Endodermal cell (in vitro differentiated cells): ENCODE results near the gene TMEM267. TPM values are rescaled to one million over a fixed set of nuclear protein-coding genes. Genes with fewer than 3 reads are reported as not detected.

Experiments used
- DNase-seq: peaks from one replicate; pipeline ENCODE4 v3.0.0-alpha.2; 2017
- H3K27ac ChIP-seq: 2 replicates; pipeline ENCODE4 v1.5.1; 2013; ENCODE audit warnings: mild to moderate bottlenecking, low read depth, low read length, moderate library complexity
- H3K27me3 ChIP-seq: 2 replicates; pipeline ENCODE4 v1.6.1; 2013; ENCODE audit warnings: mild to moderate bottlenecking, low read length, moderate library complexity; ENCODE audit not compliant: insufficient read depth, control insufficient read depth, poor library complexity, severe bottlenecking
- H3K36me3 ChIP-seq: 2 replicates; pipeline ENCODE4 v1.7.0; 2013; ENCODE audit warnings: mild to moderate bottlenecking, low read length, moderate library complexity; ENCODE audit not compliant: control insufficient read depth, insufficient read depth
- H3K4me1 ChIP-seq: one replicate; pipeline ENCODE4 v1.7.0; 2013; ENCODE audit warnings: low read length; ENCODE audit not compliant: control insufficient read depth, insufficient read depth
- H3K4me3 ChIP-seq: 2 replicates; pipeline ENCODE4 v1.5.1; 2013; ENCODE audit warnings: mild to moderate bottlenecking, low read length, moderate library complexity
- H3K9ac ChIP-seq: 2 replicates; pipeline ENCODE4 v1.6.1; 2013; ENCODE audit warnings: mild to moderate bottlenecking, low read length, moderate library complexity; ENCODE audit not compliant: poor library complexity, severe bottlenecking; ENCODE audit errors: extremely low read depth
- H3K9me3 ChIP-seq: 2 replicates; pipeline ENCODE4 v1.6.1; 2013; ENCODE audit warnings: mild to moderate bottlenecking, low read length, moderate library complexity; ENCODE audit not compliant: control insufficient read depth
- H3K27ac Mint-ChIP-seq: 2 replicates; pipeline ENCODE4 v1.8.0; 2020; ENCODE audit warnings: mixed read lengths
- H3K27me3 Mint-ChIP-seq: 2 replicates; pipeline ENCODE4 v1.8.0; 2021; ENCODE audit warnings: mild to moderate bottlenecking, mixed read lengths; ENCODE audit not compliant: insufficient read depth
- H3K36me3 Mint-ChIP-seq: 2 replicates; pipeline ENCODE4 v1.8.0; 2020; ENCODE audit warnings: low read depth, mixed read lengths
- H3K4me1 Mint-ChIP-seq: 2 replicates; pipeline ENCODE4 v1.8.0; 2020; ENCODE audit warnings: mixed read lengths
- H3K4me3 Mint-ChIP-seq: 2 replicates; pipeline ENCODE4 v1.8.0; 2020; ENCODE audit warnings: mild to moderate bottlenecking, moderate library complexity, mixed read lengths
- H3K9me3 Mint-ChIP-seq: 2 replicates; pipeline ENCODE4 v1.8.0; 2020; ENCODE audit warnings: mild to moderate bottlenecking, mixed read lengths
- CTCF ChIP-seq: fragments of 200-600 bp; sonication (generic); conservative IDR thresholded peaks from 2 replicates; pipeline ENCODE4 v1.5.0; 2021; ENCODE audit warnings: antibody characterized with exemption, mild to moderate bottlenecking
- WGBS, 2 experiments: methylation state at CpG; one replicate each; pipeline versions ENCODE4 v1.1.5 to v1.1.7; 2013; ENCODE audit warnings: missing lambda C conversion rate in 2 of 2, mixed read lengths in 1 of 2; ENCODE audit not compliant: insufficient coverage in 1 of 2, insufficient read length in 1 of 2; 5-methylcytosine and 5-hydroxymethylcytosine counted together
- long read RNA-seq, 4 experiments: library from polyadenylated mRNA in 2 of 4; library from RNA in 1 of 4; library from capped mRNA in 1 of 4; stranded (forward) in 3 of 4; unstranded in 1 of 4; transcript quantifications; one replicate each; pipeline ENCODE4 v2.0.0, GENCODE V29; 2020 to 2021; ENCODE audit warnings: inconsistent platforms in 1 of 4
- polyA plus RNA-seq, 2 experiments: library from polyadenylated mRNA; stranded (reverse); fragments of 50-300 nt; gene quantifications; one replicate each; pipeline ENCODE4 v1.2.3, GENCODE V29; 2013
- total RNA-seq, 2 donors: library from RNA; stranded (reverse); fragmentation: NEBNext Ultra II Directional in 1 of 2; extraction: Animal tissue kit (Norgen Biotek cat#: 25700) in 1 of 2; gene quantifications; 2 replicates in 1 of 2; 3 replicates in 1 of 2; pipeline ENCODE4 v1.2.1, GENCODE V29; 2021

TMEM267 gene
- total RNA-seq = 1 to 10 TPM; 8.3 to 8.9 TPM
- 10.7 TPM for polyA plus RNA-seq (2013, experiment 1 of 2)
- polyA plus RNA-seq (2013, experiment 2 of 2) = 10.1 TPM
- long read RNA-seq, experiment 1, partial matches to known transcripts = 3 of 9 reads
- long read RNA-seq, experiment 1, other reads (novel, unspliced or antisense) = 5 of 9 reads
- long read RNA-seq, experiment 2, transcript TMEM267-201 (3 exons, 2,338 nt) = major isoform, 12 of 22 reads
- long read RNA-seq, experiment 2, partial matches to known transcripts = 3 of 22 reads
- long read RNA-seq, experiment 2, other reads (novel, unspliced or antisense) = 7 of 22 reads
- long read RNA-seq, experiment 3, transcript TMEM267-201 (3 exons, 2,338 nt) = major isoform, 23 of 43 reads
- long read RNA-seq, experiment 3, partial matches to known transcripts = 3 of 43 reads
- long read RNA-seq, experiment 3, other reads (novel, unspliced or antisense) = 15 of 43 reads
- long read RNA-seq, experiment 4, transcript TMEM267-201 (3 exons, 2,338 nt) = major isoform, 22 of 34 reads
- long read RNA-seq, experiment 4, partial matches to known transcripts = 1 of 34 reads
- long read RNA-seq, experiment 4, other reads (novel, unspliced or antisense) = 10 of 34 reads

GRCh38 chr5:43483298-43484105, at the start of gene TMEM267:
TSS of gene TMEM267 (minus strand) at chr5:43483865. CDS start at chr5:43453969, 29,896 bp downstream.
- Mint-ChIP-seq H3K4me1 (peaks cover 9% of the 10 kb centered on the region), H3K27ac (peak within 1 kb of the TSS; percentile 99), H3K27me3 (no peaks in the 10 kb centered on the region), H3K4me3 (peak within 1 kb of the TSS; percentile 90), H3K9me3 (no peaks in the 10 kb centered on the region), H3K36me3 (peaks cover 4% of the 10 kb centered on the region)
- peaks cover 12% of the 10 kb centered on the region for H3K36me3 ChIP-seq
- no peaks in the 10 kb centered on the region for H3K4me1 ChIP-seq
- DNase-seq = peak; percentile 96
- peak within 1 kb of the TSS; percentile 87 for H3K27ac ChIP-seq
- no peak for TF ChIP-seq CTCF
- peak within 1 kb of the TSS; percentile 99 for H3K4me3 ChIP-seq
- WGBS, 2 experiments = 0 to 1% methylated on average over 30 to 62 of the region's 62 CpGs
- H3K9ac ChIP-seq = peak within 1 kb of the TSS; percentile 90
- H3K9me3 ChIP-seq = no peaks in the 10 kb centered on the region
- H3K27me3 ChIP-seq = no peaks in the 10 kb centered on the region

GRCh38 chr5:43530648-43531047, 47.0 kb upstream of the TMEM267 start:
- H3K4me3 Mint-ChIP-seq = no peak overlapping the region
- DNase-seq = no peak
- Histone ChIP-seq H3K9ac (no peak overlapping the region), H3K27me3 (no peaks in the 10 kb centered on the region), H3K36me3 (peaks cover 89% of the 10 kb centered on the region), H3K9me3 (no peaks in the 10 kb centered on the region), H3K4me1 (no peaks in the 10 kb centered on the region), H3K27ac (no peak overlapping the region), H3K4me3 (no peak overlapping the region)
- peaks cover 63% of the 10 kb centered on the region for H3K36me3 Mint-ChIP-seq
- no peak for TF ChIP-seq CTCF
- H3K4me1 Mint-ChIP-seq = no peaks in the 10 kb centered on the region
- no peaks in the 10 kb centered on the region for H3K27me3 Mint-ChIP-seq
- 93 to 100% methylated on average over 1 to 2 of the region's 2 CpGs for WGBS, 2 experiments
- H3K27ac Mint-ChIP-seq = no peak overlapping the region
- no peaks in the 10 kb centered on the region for H3K9me3 Mint-ChIP-seq

- Mint-ChIP-seq H3K27ac (peak overlapping the region; percentile 36), H3K4me1 (peaks cover 5% of the 10 kb centered on the region), H3K36me3 (peaks cover 47% of the 10 kb centered on the region), H3K4me3 (no peak overlapping the region), H3K9me3 (peaks cover 10% of the 10 kb centered on the region), H3K27me3 (no peaks in the 10 kb centered on the region)
- no peak for TF ChIP-seq CTCF
- H3K36me3 ChIP-seq = peaks cover 40% of the 10 kb centered on the region
- H3K27me3 ChIP-seq = no peaks in the 10 kb centered on the region
- 89 to 91% methylated on average over 2 of the region's 2 CpGs for WGBS, 2 experiments
- DNase-seq = no peak
- no peak overlapping the region for H3K4me3 ChIP-seq
- no peak overlapping the region for H3K27ac ChIP-seq
- no peak overlapping the region for H3K9ac ChIP-seq
- H3K4me1 ChIP-seq = no peaks in the 10 kb centered on the region
- H3K9me3 ChIP-seq = no peaks in the 10 kb centered on the region
Measured at GRCh38 chr5:43523662-43524072, 40.0 kb upstream of the TMEM267 start.
